ENCODE data around the gene SIT1. TPM values are rescaled to one million over a fixed set of nuclear protein-coding genes. Genes with fewer than 3 reads are reported as not detected.

The SIT1 gene
- total RNA-seq, 4 donors from 2014 or later, result 0.63 to 3.8 (median 0.95) TPM

DNA sequence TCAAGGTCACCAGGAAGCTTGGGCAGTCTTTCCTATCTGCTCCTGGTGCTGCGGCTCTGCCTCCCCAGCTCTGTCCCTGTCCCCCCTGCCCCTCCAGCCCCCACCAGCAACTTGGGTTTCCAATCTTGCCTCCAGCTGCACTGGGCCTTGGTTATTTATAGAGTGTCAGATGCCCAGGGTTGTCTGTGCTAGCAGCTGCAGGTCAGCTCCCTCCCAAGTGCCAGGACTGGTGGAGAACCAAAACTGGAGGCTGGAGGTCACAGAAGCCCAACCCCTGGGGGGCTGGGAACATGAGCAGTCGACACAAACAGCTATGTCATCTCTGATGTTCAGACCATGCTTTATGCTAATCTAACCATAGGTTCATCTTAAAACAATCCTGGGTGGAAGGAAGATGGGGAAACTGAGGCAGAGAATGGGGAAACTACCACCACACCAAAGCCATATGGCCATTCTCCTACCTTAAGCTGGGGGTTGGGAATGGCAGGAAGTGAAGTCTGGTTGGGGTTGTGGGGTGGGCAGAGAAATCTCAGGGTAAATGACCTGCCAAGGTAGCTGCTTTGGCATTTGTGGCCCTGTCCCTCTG is 37.3 kb upstream of the SIT1 start:
- Histone ChIP-seq H3K4me3 (replicated peaks in 1 of 3) (no peak overlapping the region), H3K4me1 (peaks cover 5 to 6% of the 10 kb centered on the region in 2 donors), H3K27ac (no peak overlapping the region), H3K27me3 (no peaks in the 10 kb centered on the region), H3K36me3 (peaks cover 0 to 6% of the 10 kb centered on the region in 2 donors), H3K9me3 (no peaks in the 10 kb centered on the region)
- no peak for TF ChIP-seq CTCF (IDR thresholded peaks at IDR 0.05)
- no peak for TF ChIP-seq POLR2A (IDR thresholded peaks at IDR 0.05)
- no peak for DNase-seq
- WGBS, 2 donors, result 83 to 86% methylated on average over 2 of the region's 2 CpGs
- intact Hi-C loops (cut with DNase I), result no loop called here

DNA sequence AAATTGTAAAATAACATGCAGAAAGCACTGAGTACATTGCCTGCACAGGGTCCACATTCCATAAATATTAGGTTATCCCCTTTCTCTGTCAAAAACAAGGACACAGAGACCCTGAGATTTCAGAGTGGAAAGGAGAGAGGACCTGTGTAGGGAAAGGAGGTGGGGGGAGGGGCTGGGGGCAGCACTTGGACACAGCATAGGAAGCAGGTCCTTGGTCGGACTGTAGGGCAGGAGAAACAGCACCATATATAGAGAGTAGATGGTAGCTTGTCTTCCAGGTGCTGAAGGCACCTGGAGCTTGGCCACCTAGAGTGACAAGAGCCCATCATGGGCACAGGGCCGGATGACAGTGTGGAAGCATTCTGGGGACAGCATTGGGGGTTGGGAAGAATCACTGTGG is 36.6 kb upstream of the SIT1 start:
- Histone ChIP-seq H3K4me1 (peaks cover 5 to 6% of the 10 kb centered on the region in 2 donors), H3K36me3 (peaks cover 0 to 6% of the 10 kb centered on the region in 2 donors), H3K27me3 (no peaks in the 10 kb centered on the region), H3K9me3 (no peaks in the 10 kb centered on the region), H3K4me3 (replicated peaks in 1 of 3) (no peak overlapping the region), H3K27ac (no peak overlapping the region)
- DNase-seq, result no peak
- TF ChIP-seq POLR2A (IDR thresholded peaks at IDR 0.05) (no peak), CTCF (IDR thresholded peaks at IDR 0.05) (no peak)
- intact Hi-C loops (cut with DNase I), result no loop called here
- 91 to 93% methylated on average over 2 of the region's 2 CpGs for WGBS, 2 donors

DNA sequence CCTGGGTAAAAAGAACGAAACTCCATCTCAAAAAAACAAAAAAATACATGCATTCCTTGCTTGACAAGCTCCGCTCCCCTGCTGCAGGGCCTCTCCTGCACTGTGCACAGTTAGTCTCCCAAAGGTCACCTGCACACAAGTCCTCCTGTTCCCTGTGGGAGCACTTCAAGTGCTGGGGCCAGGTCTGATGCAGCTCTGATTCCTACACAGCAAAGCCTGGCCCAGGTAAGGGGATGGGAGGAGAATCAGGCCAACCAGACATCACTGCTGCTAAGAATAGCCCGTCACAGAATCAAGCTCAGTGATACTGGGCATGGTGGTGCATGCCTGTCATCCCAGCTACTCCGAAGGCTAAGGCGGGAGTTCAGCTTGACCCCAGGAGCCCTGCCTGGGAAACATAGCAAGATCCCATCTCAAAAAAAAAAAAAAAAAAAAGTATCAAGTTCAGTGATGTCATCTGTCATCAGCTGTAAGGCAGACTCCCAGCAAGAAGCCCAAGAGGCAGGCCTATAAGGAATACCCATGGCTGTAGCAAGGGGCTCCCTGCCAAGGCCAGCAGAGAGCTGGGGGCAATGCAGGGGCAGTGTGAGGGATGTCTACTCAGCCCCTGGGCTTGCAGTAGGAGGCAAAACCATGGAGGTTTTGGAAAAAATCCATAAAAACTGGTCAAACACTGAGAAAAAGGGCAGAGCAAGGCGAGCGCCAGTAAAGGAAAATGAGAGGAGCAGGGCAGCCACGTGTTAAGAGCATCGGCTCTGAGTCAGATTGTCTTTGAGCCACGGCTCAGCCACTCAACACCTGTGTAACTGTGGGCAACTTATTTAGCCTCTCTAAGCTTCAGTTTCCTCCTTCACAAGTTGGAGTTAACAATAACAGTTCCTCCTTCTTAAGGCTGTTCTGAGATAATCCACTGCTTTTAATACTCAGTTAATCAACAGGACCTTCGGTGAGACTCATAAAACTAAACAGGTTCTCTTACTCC is 35.8 kb upstream of the SIT1 start:
- peaks cover 0 to 6% of the 10 kb centered on the region in 2 donors for H3K36me3 ChIP-seq
- peak; percentile 32 to 52 for DNase-seq
- WGBS, 2 donors, result 68 to 74% methylated on average over 10 to 11 of the region's 11 CpGs
- intact Hi-C loops (cut with DNase I), result no loop called here
- H3K4me1 ChIP-seq, result peaks cover 5 to 6% of the 10 kb centered on the region in 2 donors
- H3K4me3 ChIP-seq (replicated peaks in 1 of 3), result no peak overlapping the region
- no peaks in the 10 kb centered on the region for H3K27me3 ChIP-seq
- no peaks in the 10 kb centered on the region for H3K9me3 ChIP-seq
- TF ChIP-seq CTCF (IDR thresholded peaks at IDR 0.05) (no peak), POLR2A (IDR thresholded peaks at IDR 0.05) (no peak)
- no peak overlapping the region for H3K27ac ChIP-seq

GRCh38 chr9:35685506-35685905 is 34.8 kb upstream of the SIT1 start:
- no peaks in the 10 kb centered on the region for H3K9me3 ChIP-seq
- H3K27ac ChIP-seq, result no peak overlapping the region
- peaks cover 5 to 6% of the 10 kb centered on the region in 2 donors for H3K4me1 ChIP-seq
- no peak for DNase-seq
- H3K27me3 ChIP-seq, result no peaks in the 10 kb centered on the region
- 89% methylated on average over 13 of the region's 13 CpGs for WGBS, 2 donors
- intact Hi-C loops (cut with DNase I), result no loop called here
- H3K4me3 ChIP-seq (replicated peaks in 1 of 3), result no peak overlapping the region
- TF ChIP-seq POLR2A (IDR thresholded peaks at IDR 0.05) (no peak), CTCF (IDR thresholded peaks at IDR 0.05) (no peak)
- H3K36me3 ChIP-seq, result peaks cover 0 to 6% of the 10 kb centered on the region in 2 donors

DNA sequence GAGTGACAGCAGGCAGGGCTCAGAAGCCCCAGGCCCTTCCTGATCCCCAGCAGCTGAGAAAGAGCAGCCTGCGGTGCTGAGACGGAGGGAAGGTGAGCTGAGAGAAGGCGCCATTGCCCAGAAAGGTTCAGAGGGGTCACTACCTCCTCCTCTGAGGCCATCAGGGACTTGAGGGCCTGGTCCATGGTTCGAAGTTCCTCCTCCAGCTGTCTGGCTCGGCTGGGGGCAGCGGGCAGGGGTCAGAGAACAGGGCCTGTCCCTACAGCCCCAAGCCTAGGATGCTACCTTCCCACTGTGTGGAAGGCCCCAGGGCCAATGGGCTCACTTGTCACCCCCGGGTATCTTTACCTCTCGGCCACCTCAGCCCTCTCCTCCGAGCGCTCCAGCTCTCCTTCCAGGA is 34.2 kb upstream of the SIT1 start:
- no peak for TF ChIP-seq CTCF (IDR thresholded peaks at IDR 0.05)
- TF ChIP-seq POLR2A (IDR thresholded peaks at IDR 0.05), result no peak
- 92% methylated on average over 7 to 10 of the region's 10 CpGs for WGBS, 2 donors
- no peak overlapping the region for H3K4me3 ChIP-seq (replicated peaks in 1 of 3)
- H3K9me3 ChIP-seq, result no peaks in the 10 kb centered on the region
- no peaks in the 10 kb centered on the region for H3K27me3 ChIP-seq
- H3K27ac ChIP-seq, result no peak overlapping the region
- intact Hi-C loops (cut with DNase I), result no loop called here
- peaks cover 0 to 6% of the 10 kb centered on the region in 2 donors for H3K36me3 ChIP-seq
- no peak for DNase-seq
- peaks cover 2% of the 10 kb centered on the region in 2 donors for H3K4me1 ChIP-seq
